ENCODE data around the gene NCAPG2.

DNA sequence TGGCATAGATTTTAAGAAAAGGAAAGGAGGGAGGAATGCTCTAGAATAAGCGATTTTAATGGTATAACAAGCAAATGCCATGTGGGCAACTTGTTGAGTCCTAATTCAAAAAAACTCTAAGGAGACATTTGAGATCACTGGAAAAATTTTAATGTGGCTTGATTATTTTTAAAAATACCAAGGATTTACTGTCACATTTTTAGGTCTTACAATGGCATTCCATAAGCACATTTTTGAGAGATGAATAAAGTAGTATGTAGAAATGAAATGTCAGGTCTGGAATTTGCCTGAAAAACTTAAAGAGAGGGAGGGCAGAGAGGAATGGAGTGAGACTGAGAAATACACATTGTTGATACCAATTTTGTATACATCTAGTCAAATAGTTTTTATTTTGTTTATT lies 20.3 kb downstream of the NCAPG2 start:
- no peak for TF ChIP-seq GATA2 (IDR thresholded peaks at IDR 0.05; ENCODE audit: low read depth, low read length)
- no peak for TF ChIP-seq GATA3 (IDR thresholded peaks at IDR 0.05; ENCODE audit: low read depth, low read length)
